AG20443 (cell line): ENCODE data around the gene HECTD2.
"Not testable (repeated sequence)": the region's sequence is repeated elsewhere in the genome, so short reads cannot be mapped to it uniquely, and the experiment has no call there.

Experiments used
- DNase-seq: peaks from one replicate; pipeline ENCODE4 v3.0.0; 2012; ENCODE audit warnings: low spot score, mixed read lengths

The HECTD2 gene

GRCh38 chr10:91412354-91413087 lies 2.4 kb downstream of the HECTD2 start:
- DNase-seq: no peak

GRCh38 chr10:91415816-91416215 lies 5.7 kb downstream of the HECTD2 start:
- DNase-seq: no peak

- DNase-seq: no peak
These were observed 6.3 kb downstream of the HECTD2 start for GRCh38 chr10:91416339-91416855.

GRCh38 chr10:91418416-91418815 lies 8.3 kb downstream of the HECTD2 start:
- DNase-seq: no peak

GRCh38 chr10:91420868-91421267 lies 10.7 kb downstream of the HECTD2 start:
- DNase-seq: peak; percentile 29

GRCh38 chr10:91422915-91423314 lies 12.8 kb downstream of the HECTD2 start:
- no peak for DNase-seq

- no peak for DNase-seq
These were observed 13.9 kb downstream of the HECTD2 start for GRCh38 chr10:91424016-91424415.

GRCh38 chr10:91432175-91432574 lies 22.0 kb downstream of the HECTD2 start:
- no peak for DNase-seq

GRCh38 chr10:91433620-91434019 lies 23.5 kb downstream of the HECTD2 start:
- DNase-seq: no peak

- DNase-seq: no peak
These were observed 23.9 kb downstream of the HECTD2 start for GRCh38 chr10:91434041-91434440.

GRCh38 chr10:91435241-91435640 lies 25.1 kb downstream of the HECTD2 start:
- no peak for DNase-seq

GRCh38 chr10:91438228-91438627 lies 28.1 kb downstream of the HECTD2 start:
- DNase-seq: not testable (repeated sequence)

- no peak for DNase-seq
These were observed 34.4 kb downstream of the HECTD2 start for GRCh38 chr10:91444211-91445182.

- no peak for DNase-seq
These were observed 41.9 kb downstream of the HECTD2 start for GRCh38 chr10:91452063-91452462.

- DNase-seq: no peak
These were observed 43.4 kb downstream of the HECTD2 start for GRCh38 chr10:91453535-91453934.

- not testable (repeated sequence) for DNase-seq
These were observed 45.0 kb downstream of the HECTD2 start for GRCh38 chr10:91455135-91455534.

- DNase-seq: no peak
These were observed 50.5 kb downstream of the HECTD2 start for GRCh38 chr10:91460681-91461080.

GRCh38 chr10:91462423-91462822 lies 52.3 kb downstream of the HECTD2 start:
- DNase-seq: no peak

- no peak for DNase-seq
These were observed 54.4 kb downstream of the HECTD2 start for GRCh38 chr10:91464500-91464899.

GRCh38 chr10:91465261-91465660 lies 55.1 kb downstream of the HECTD2 start:
- DNase-seq: no peak

- peak; percentile 5 for DNase-seq
These were observed 57.0 kb downstream of the HECTD2 start for GRCh38 chr10:91467114-91467513.

GRCh38 chr10:91471602-91472001 lies 61.5 kb downstream of the HECTD2 start:
- no peak for DNase-seq

- no peak for DNase-seq
These were observed 62.8 kb downstream of the HECTD2 start for GRCh38 chr10:91472911-91473310.
